Motor neuron (in vitro differentiated cells): ENCODE data around the gene TXNDC16. TPM values are rescaled to one million over a fixed set of nuclear protein-coding genes. Genes with fewer than 3 reads are reported as not detected.

Experiments used
- ATAC-seq, 8 experiments: fragments of 200-7000 bp; cut with Tn5 transposase; replicated peaks in 6 of 8; 2 replicates each; pipeline ENCODE4 v1.8.0; 2021; ENCODE audit warnings: mild to moderate bottlenecking in 8 of 8, moderate library complexity in 8 of 8
- H3K27ac ChIP-seq, 2 donors: fragments of 250-450 bp; sonication (Bioruptor Pico); 2 replicates each; pipeline ENCODE4 v1.9.0; 2021; ENCODE audit warnings: antibody characterized with exemption in 2 of 2, mild to moderate bottlenecking in 2 of 2, moderate library complexity in 1 of 2
- H3K4me1 ChIP-seq, 2 donors: fragments of 250-450 bp; sonication (Bioruptor Pico); replicated peaks in 1 of 2; 2 replicates each; pipeline ENCODE4 v1.6.1; 2021; ENCODE audit warnings: antibody characterized with exemption in 2 of 2, mild to moderate bottlenecking in 2 of 2, moderate library complexity in 1 of 2
- H3K4me3 ChIP-seq, 5 donors: fragments of 250-450 bp; sonication (Bioruptor Pico); 2 replicates each; pipeline ENCODE4 v1.9.0; 2021; ENCODE audit warnings: antibody characterized with exemption in 5 of 5, mild to moderate bottlenecking in 5 of 5, moderate library complexity in 4 of 5
- WGBS, 10 experiments: fragments of 450-650 bp; shearing (Covaris generic); methylation state at CpG; one replicate each; pipeline ENCODE4 v1.0.0; 2022; 5-methylcytosine and 5-hydroxymethylcytosine counted together
- in situ Hi-C, 9 experiments: fragments of 400-800 bp; cut with MboI; loops; one replicate each; pipeline ENCODE4 v1.15.0; 2021; ENCODE audit warnings: low sequenced_read_pairs in 9 of 9, low pct_unique_long_range_greater_than_20kb in 2 of 9; ENCODE audit not compliant: unreplicated experiment in 9 of 9
- total RNA-seq, 8 experiments: library from RNA; unstranded; fragments of 300-600 nt; gene quantifications; 2 replicates each; pipeline versions ENCODE4 v1.2.3 to v1.2.4, GENCODE V29; 2022

The TXNDC16 gene
- total RNA-seq, 8 experiments from 2014 or later = 2.3 to 24.0 (median 16.3) TPM

GRCh38 chr14:52391881-52392615 is 160.3 kb downstream of the TXNDC16 start:
- Histone ChIP-seq H3K27ac (no peak overlapping the region), H3K4me1 (no peaks in the 10 kb centered on the region), H3K4me3 (no peak overlapping the region)
- 0 to 98% (median 88%) methylated on average over 1 to 4 of the region's 4 CpGs for WGBS, 10 experiments
- in situ Hi-C loops = no loop called here
- ATAC-seq = no peak

Other genes with a start within 250 kb of the TXNDC16 start
- gene PTGER2, start 238.2 kb downstream of the TXNDC16 start, total RNA-seq = 1 to 10 TPM in 2 of 8 experiments, under 1 TPM in 5, not detected in 1; 0.14 to 6.3 (median 0.36) TPM
- gene GPR137C, start 331 bp upstream of the TXNDC16 start, total RNA-seq = 10 to 100 TPM in 5 of 8 experiments, 1 to 10 TPM in 2, under 1 TPM in 1; 0.31 to 20.4 (median 10.9) TPM
- gene ERO1A, start 143.1 kb upstream of the TXNDC16 start, total RNA-seq = 10 to 100 TPM; 16.3 to 37.4 (median 24.8) TPM
- gene PSMC6, start 154.7 kb upstream of the TXNDC16 start, total RNA-seq = 100 to 1,000 TPM in 6 of 8 experiments, 10 to 100 TPM in 2; 96.8 to 126 (median 105) TPM
- 10 to 100 TPM; 10.6 to 23.6 (median 13.9) TPM for gene STYX, start 177.7 kb upstream of the TXNDC16 start, total RNA-seq
- gene GNPNAT1, start 239.1 kb upstream of the TXNDC16 start, total RNA-seq = 10 to 100 TPM in 5 of 8 experiments, 1 to 10 TPM in 3; 7.0 to 89.5 (median 13.5) TPM